Kidney (tissue), 14 donors: ENCODE data around the gene FARP2. TPM values are rescaled to one million over a fixed set of nuclear protein-coding genes. Genes with fewer than 3 reads are reported as not detected.

Experiments
- DNase-seq, 5 donors: peaks; one replicate each; pipeline ENCODE4 v3.0.0-alpha.2; 2013 to 2020
- FAIRE-seq: peaks from 2 replicates; lab custom pipeline; 2012; peaks lifted over from hg19 to GRCh38; lab: Jason Lieb, UNC
- H3K27ac ChIP-seq, 2 donors: one replicate each; pipeline ENCODE4 v1.7.0; 2013; ENCODE audit warnings: low read depth in 2 of 2, low read length in 2 of 2, inconsistent platforms in 1 of 2
- H3K27me3 ChIP-seq: one replicate; pipeline ENCODE4 v1.7.1; 2013; ENCODE audit warnings: low read length, inconsistent platforms; ENCODE audit not compliant: control insufficient read depth, insufficient read depth
- H3K36me3 ChIP-seq, 3 donors: one replicate each; pipeline versions ENCODE4 v1.7.0 to v1.7.1; 2013; ENCODE audit warnings: low read length in 3 of 3, control low read depth in 1 of 3, inconsistent platforms in 1 of 3; ENCODE audit not compliant: insufficient read depth in 3 of 3, control insufficient read depth in 2 of 3
- H3K4me1 ChIP-seq, 3 donors: one replicate each; pipeline versions ENCODE4 v1.7.0 to v1.7.1; 2013; ENCODE audit warnings: low read length in 3 of 3, inconsistent platforms in 1 of 3, low read depth in 1 of 3; ENCODE audit not compliant: control insufficient read depth in 2 of 3, insufficient read depth in 2 of 3
- H3K4me3 ChIP-seq, 3 donors: one replicate each; pipeline versions ENCODE4 v1.7.0 to v1.8.1; 2013; ENCODE audit warnings: low read length in 3 of 3, control low read depth in 1 of 3, inconsistent platforms in 1 of 3
- H3K9ac ChIP-seq, 3 donors: one replicate each; pipeline versions ENCODE4 v1.7.0 to v1.7.1; 2013; ENCODE audit warnings: low read length in 3 of 3, control low read depth in 1 of 3, inconsistent platforms in 1 of 3
- H3K9me3 ChIP-seq, 3 donors: one replicate each; pipeline versions ENCODE4 v1.7.0 to v1.7.1; 2013; ENCODE audit warnings: low read length in 3 of 3, control low read depth in 1 of 3, inconsistent platforms in 1 of 3; ENCODE audit not compliant: control insufficient read depth in 2 of 3, insufficient read depth in 1 of 3
- intact Hi-C: fragments of 100-400 bp; cut with DNase I; formaldehyde crosslinking; loops from one replicate; pipeline ENCODE4 v1.11.1; 2022
- polyA plus RNA-seq: library from polyadenylated mRNA; stranded (reverse); fragments of 350-450 nt; fragmentation: Illumina TruSeq; extraction: RNeasy Lipid Tissue Mini Kit (QIAGEN cat#74804); gene quantifications from one replicate; pipeline ENCODE4 v1.2.3, GENCODE V29; 2014; ENCODE audit warnings: low read depth, low replicate concordance; ENCODE audit not compliant: insufficient read depth
- total RNA-seq: library from RNA; stranded (reverse); fragmentation: NEBNext Ultra II Directional; extraction: Animal tissue kit (Norgen Biotek cat#: 25700); gene quantifications from one replicate; pipeline ENCODE4 v1.2.1, GENCODE V29; 2021
- TF ChIP-seq, protein P1 (sequence below): IDR thresholded peaks from 3 replicates; pipeline ENCODE4 v1.5.1; 2012; ENCODE audit warnings: mild to moderate bottlenecking, moderate library complexity, borderline replicate concordance; ENCODE audit not compliant: insufficient read depth; ENCODE audit errors: extremely low read depth
- donor health status: control.
- donor health status: control.
- donor health status: control.
- donor health status: control.
- donor health status: control.
- donor health status: DM: yes; HTN: yes; CAD: no.
- donor health status: Normal renal cell carcinoma (clear cell type).

Gene FARP2
- total and polyA plus RNA-seq, 2 donors from 2014 or later: 20.3 to 50.5 TPM

DNA sequence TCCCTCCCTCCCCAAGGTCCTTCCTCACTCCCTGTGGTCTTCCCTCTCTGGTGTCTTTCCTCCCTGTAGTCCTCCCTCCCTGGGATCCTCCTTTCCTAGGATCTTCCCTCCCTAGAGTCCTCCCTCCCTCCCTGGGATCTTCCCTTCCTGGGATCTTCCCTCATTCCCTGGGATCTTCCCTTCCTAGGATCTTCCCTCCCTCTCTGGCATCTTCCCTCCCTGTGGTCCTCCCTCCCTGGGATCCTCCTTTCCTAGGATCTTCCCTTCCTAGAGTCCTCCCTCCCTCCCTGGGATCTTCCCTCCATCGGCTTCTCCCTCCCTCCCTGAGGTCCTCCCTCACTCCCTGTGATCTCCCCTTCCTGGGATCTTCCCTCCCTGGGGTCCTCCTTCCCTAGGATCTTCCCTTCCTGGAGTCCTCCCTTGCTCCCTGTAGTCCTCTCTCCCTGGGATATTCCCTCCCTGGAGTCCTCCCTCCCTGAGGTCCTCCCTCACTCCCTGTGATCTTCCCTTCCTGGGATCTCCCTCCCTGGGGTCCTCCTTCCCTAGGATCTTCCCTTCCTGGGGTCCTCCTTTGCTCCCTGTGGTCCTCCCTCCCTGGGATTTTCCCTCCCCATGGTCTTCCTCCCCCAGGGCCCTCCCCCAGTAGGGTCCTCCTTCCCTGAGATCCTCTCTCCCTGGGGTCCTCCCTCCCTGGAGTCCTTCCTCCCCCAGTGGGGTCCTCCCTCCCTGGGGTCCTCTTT, 129.3 kb downstream of the FARP2 start:
- Histone ChIP-seq H3K9ac (no peak overlapping the region), H3K36me3 (peaks cover 0 to 7% (median 0%) of the 10 kb centered on the region in 3 donors), H3K9me3 (no peaks in the 10 kb centered on the region), H3K4me3 (no peak overlapping the region), H3K4me1 (no peaks in the 10 kb centered on the region), H3K27me3 (no peaks in the 10 kb centered on the region), H3K27ac (no peak overlapping the region)
- intact Hi-C loops: no loop called here
- FAIRE-seq (no peak), DNase-seq (no peak)
- TF ChIP-seq, protein P1, sequence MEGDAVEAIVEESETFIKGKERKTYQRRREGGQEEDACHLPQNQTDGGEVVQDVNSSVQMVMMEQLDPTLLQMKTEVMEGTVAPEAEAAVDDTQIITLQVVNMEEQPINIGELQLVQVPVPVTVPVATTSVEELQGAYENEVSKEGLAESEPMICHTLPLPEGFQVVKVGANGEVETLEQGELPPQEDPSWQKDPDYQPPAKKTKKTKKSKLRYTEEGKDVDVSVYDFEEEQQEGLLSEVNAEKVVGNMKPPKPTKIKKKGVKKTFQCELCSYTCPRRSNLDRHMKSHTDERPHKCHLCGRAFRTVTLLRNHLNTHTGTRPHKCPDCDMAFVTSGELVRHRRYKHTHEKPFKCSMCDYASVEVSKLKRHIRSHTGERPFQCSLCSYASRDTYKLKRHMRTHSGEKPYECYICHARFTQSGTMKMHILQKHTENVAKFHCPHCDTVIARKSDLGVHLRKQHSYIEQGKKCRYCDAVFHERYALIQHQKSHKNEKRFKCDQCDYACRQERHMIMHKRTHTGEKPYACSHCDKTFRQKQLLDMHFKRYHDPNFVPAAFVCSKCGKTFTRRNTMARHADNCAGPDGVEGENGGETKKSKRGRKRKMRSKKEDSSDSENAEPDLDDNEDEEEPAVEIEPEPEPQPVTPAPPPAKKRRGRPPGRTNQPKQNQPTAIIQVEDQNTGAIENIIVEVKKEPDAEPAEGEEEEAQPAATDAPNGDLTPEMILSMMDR: no peak

DNA sequence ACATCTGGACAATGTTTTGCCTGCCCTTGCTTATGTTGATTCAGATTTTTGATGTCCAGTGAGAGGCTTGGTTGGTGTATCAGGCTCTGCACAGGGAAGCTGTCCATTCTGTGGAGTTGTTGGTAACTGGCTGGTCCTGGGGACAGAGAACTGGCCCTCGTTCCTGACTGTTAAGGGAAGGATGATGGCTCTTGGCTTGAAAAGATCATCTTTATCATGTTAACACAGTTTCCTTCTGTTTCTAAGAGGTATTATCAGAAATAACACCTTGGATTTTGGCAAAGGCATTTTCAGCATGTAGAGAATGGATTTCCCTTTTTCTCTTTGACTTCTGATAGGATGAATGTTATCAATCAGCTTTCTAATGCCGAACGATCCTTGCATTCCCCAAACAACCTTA, 133.0 kb downstream of the FARP2 start:
- intact Hi-C loops: no loop called here
- Histone ChIP-seq H3K36me3 (peaks cover 0 to 9% (median 8%) of the 10 kb centered on the region in 3 donors), H3K27me3 (no peaks in the 10 kb centered on the region), H3K9me3 (no peaks in the 10 kb centered on the region), H3K4me3 (no peak overlapping the region), H3K4me1 (no peaks in the 10 kb centered on the region), H3K9ac (no peak overlapping the region), H3K27ac (no peak overlapping the region)
- TF ChIP-seq, protein P1: no peak
- FAIRE-seq (no peak), DNase-seq (no peak)

DNA sequence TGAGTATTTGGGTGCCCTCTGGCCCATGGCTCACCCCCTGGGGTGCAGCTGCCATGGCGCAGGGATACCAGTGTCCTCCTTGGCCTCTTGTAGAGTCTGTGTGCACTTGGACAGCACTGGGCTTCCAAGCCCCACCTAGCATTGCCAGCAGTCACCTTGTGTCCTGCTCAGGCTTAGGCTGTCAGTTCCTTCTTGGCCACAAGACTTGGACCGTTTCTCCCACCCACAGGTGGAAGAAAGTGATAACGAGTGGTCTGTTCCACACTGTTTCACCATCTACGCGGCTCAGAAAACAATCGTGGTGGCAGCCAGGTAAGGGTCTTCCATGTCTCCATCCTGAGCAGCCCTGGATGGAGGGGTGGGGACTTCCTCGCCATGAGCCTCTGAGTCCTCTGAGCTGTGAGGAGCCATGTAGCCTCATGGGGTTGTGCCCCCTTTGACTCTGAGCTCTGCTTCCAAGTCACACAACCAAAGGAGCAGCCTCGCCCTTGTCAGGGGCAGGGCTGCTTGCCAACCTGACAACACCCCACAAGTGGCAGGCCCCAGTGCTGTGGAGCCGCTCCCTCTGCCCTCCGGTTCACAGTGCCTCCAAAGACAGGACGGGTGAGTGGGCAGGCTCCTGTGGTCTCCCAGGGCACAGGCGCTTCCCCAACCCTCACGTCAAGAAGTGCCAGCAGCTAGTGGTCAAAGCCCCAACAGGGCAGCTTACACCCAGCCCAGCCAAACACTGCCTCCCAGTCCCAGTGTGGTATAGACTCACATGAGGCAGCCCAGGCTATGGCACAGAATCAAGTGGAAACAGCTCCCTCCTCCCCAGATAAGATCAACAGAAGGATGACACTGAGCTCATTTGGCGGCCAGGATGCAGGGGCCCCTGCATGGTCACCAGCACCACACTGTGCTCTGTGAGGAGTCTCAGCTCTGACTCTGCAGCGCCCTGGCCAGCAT, 133.9 kb downstream of the FARP2 start:
- FAIRE-seq (no peak), DNase-seq (no peak)
- peaks cover 0 to 15% (median 10%) of the 10 kb centered on the region in 3 donors for H3K36me3 ChIP-seq
- TF ChIP-seq, protein P1: no peak
- H3K9ac ChIP-seq: no peak overlapping the region
- no peak overlapping the region for H3K4me3 ChIP-seq
- no peak overlapping the region for H3K27ac ChIP-seq
- intact Hi-C loops: no loop called here
- no peaks in the 10 kb centered on the region for H3K9me3 ChIP-seq
- no peaks in the 10 kb centered on the region for H3K4me1 ChIP-seq
- no peaks in the 10 kb centered on the region for H3K27me3 ChIP-seq
